ENCODE data around the gene RGS3.
"Not testable (repeated sequence)": the region's sequence is repeated elsewhere in the genome, so short reads cannot be mapped to it uniquely, and the experiment has no call there.

Gene RGS3

DNA sequence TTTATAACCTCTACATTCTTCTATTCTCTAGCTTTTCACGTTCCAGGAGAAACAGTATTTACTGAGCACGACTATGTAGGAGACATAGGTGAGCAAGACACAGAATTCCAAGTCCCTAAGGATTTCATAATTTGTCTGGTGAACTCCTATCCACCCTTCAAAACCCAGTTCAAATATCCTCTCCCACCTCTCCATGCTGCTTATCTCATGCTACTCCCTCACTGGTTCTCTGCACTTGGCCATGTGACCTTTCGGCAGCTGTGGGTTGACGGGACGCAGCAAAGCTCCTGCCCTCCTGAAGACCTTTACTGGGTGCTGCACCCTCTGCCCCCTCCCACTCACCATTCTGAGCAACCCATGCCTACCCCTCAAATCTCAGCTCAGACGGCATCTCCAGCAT lies 173.2 kb downstream of the RGS3 start:
- H3K9ac ChIP-seq (ENCODE audit: low read depth, low read length), result no peak overlapping the region
- no peaks in the 10 kb centered on the region for H3K36me3 ChIP-seq (ENCODE audit: insufficient read depth, low read length)
- peaks cover 70% of the 10 kb centered on the region for H3K27me3 ChIP-seq (ENCODE audit: insufficient read depth, low read length)
- 91% methylated on average over 6 of the region's 6 CpGs for WGBS
- no peaks in the 10 kb centered on the region for H3K9me3 ChIP-seq (ENCODE audit: insufficient read depth, low read depth, low read length)
- no peak overlapping the region for H3K27ac ChIP-seq (ENCODE audit: low read depth, low read length)
- peaks cover 6% of the 10 kb centered on the region; the same call in 1 of the 2 replicates for H3K4me1 ChIP-seq (ENCODE audit: insufficient read depth, low read length)
- H3K4me3 ChIP-seq (ENCODE audit: low read length), result no peak overlapping the region

DNA sequence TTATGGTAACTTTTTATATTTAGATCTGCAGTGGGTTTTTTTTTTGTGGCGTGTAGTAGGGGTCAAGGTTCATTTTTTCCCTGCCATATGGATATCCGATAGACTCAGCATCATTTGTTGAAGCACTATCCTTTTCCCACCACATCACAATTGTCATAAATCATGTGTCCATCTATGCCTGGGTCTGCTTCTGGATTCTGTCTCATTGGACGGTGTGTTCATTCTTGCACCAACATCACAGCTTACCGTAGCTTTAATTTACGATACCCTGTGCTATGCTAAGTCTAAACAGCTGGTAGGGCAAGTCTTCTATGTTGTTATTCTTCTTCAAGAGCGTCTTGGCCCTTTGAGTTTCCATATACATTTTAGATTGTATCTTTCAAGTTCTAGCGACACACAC lies 175.0 kb downstream of the RGS3 start:
- 92% methylated on average over 7 of the region's 7 CpGs for WGBS

DNA sequence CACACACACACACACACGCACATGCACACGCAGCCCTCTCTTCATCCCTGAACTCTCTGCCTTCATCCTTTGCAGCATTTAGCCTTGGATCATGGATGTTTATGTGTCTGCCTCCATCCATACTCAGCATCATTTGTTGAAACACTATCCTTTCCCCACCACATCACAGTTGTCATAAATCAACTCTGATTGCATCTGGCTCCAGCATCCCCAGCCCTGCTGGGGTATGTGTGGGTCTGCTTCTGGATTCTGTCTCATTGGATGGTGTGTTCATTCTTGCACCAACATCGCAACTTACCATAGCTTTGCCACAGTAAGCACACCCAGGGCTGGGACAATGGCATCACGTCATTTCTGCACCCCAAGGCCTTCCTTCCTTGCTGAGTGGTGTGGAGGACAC lies 175.4 kb downstream of the RGS3 start:
- Histone ChIP-seq H3K4me1 (ENCODE audit: insufficient read depth, low read length) (peaks cover 6% of the 10 kb centered on the region; the same call in 1 of the 2 replicates), H3K27ac (ENCODE audit: low read depth, low read length) (no peak overlapping the region), H3K4me3 (ENCODE audit: low read length) (no peak overlapping the region), H3K9ac (ENCODE audit: low read depth, low read length) (no peak overlapping the region), H3K9me3 (ENCODE audit: insufficient read depth, low read depth, low read length) (no peaks in the 10 kb centered on the region), H3K27me3 (ENCODE audit: insufficient read depth, low read length) (peaks cover 89% of the 10 kb centered on the region), H3K36me3 (ENCODE audit: insufficient read depth, low read length) (no peaks in the 10 kb centered on the region)
- 87% methylated on average over 4 of the region's 4 CpGs for WGBS

More for the DNA sequence above, 175.0 kb downstream of the RGS3 start:
- H3K27me3 ChIP-seq (ENCODE audit: insufficient read depth, low read length), result peaks cover 88% of the 10 kb centered on the region
- no peaks in the 10 kb centered on the region for H3K36me3 ChIP-seq (ENCODE audit: insufficient read depth, low read length)
- no peak overlapping the region for H3K9ac ChIP-seq (ENCODE audit: low read depth, low read length)
- H3K27ac ChIP-seq (ENCODE audit: low read depth, low read length), result no peak overlapping the region
- H3K9me3 ChIP-seq (ENCODE audit: insufficient read depth, low read depth, low read length), result no peaks in the 10 kb centered on the region
- peaks cover 6% of the 10 kb centered on the region; the same call in 1 of the 2 replicates for H3K4me1 ChIP-seq (ENCODE audit: insufficient read depth, low read length)
- H3K4me3 ChIP-seq (ENCODE audit: low read length), result no peak overlapping the region

DNA sequence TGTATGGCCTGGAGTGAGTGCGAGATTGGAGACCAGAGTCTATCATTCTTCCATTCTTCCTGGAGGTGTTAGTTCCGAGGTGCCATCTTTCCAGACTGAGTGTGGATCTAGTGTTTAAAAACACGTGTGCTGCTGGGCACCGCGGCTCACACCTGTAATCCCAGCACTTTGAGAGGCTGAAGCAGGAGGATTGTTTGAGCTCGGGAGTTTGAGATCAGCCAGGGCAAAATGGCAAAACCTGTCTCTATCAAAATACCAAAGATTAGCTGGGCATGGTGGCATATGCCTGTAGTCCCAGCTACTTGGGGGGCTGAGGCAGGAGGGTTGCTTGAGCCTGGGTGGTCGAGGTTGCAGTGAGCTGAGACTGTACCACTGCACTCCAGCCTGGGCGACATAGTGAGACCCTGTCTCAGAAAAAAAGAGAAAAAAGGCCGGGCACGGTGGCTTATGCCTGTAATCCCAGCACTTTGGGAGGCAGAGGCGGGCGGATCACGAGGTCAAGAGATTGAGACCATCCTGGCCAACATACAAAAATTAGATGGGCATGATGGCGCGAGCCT lies 176.0 kb downstream of the RGS3 start:
- WGBS, result 88% methylated on average over 15 of the region's 15 CpGs

DNA sequence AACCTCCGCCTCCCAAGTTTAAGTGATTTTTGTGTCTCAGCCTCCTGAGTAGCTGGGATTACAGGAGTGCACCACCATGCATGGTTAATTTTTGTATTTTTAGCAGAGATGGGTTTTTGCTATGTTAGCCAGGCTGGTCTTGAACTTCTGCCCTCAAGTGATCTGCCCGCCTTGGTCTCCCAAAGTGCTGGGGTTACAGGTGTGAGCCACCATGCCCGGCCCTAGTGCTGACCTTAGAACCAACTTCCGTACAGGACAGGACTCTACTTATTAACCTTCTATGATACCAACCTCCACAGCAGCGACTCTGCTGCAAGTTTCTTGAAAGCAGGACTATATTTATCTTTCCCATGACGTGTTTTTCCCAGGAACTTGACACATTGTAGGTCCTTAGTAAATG lies 176.9 kb downstream of the RGS3 start:
- H3K9ac ChIP-seq (ENCODE audit: low read depth, low read length), result no peak overlapping the region
- no peak overlapping the region for H3K4me3 ChIP-seq (ENCODE audit: low read length)
- 89% methylated on average over 6 of the region's 6 CpGs for WGBS
- H3K36me3 ChIP-seq (ENCODE audit: insufficient read depth, low read length), result no peaks in the 10 kb centered on the region
- H3K9me3 ChIP-seq (ENCODE audit: insufficient read depth, low read depth, low read length), result no peaks in the 10 kb centered on the region
- H3K27me3 ChIP-seq (ENCODE audit: insufficient read depth, low read length), result peaks cover 96% of the 10 kb centered on the region
- H3K4me1 ChIP-seq (ENCODE audit: insufficient read depth, low read length), result peaks cover 6% of the 10 kb centered on the region; the same call in 1 of the 2 replicates
- H3K27ac ChIP-seq (ENCODE audit: low read depth, low read length), result no peak overlapping the region

More for the DNA sequence above, 176.0 kb downstream of the RGS3 start:
- H3K9ac ChIP-seq (ENCODE audit: low read depth, low read length); H3K4me1 ChIP-seq (ENCODE audit: insufficient read depth, low read length); H3K27ac ChIP-seq (ENCODE audit: low read depth, low read length); H3K36me3 ChIP-seq (ENCODE audit: insufficient read depth, low read length); H3K9me3 ChIP-seq (ENCODE audit: insufficient read depth, low read depth, low read length); H3K4me3 ChIP-seq (ENCODE audit: low read length): not testable (repeated sequence)
- peaks cover 90% of the 10 kb centered on the region for H3K27me3 ChIP-seq (ENCODE audit: insufficient read depth, low read length)

DNA sequence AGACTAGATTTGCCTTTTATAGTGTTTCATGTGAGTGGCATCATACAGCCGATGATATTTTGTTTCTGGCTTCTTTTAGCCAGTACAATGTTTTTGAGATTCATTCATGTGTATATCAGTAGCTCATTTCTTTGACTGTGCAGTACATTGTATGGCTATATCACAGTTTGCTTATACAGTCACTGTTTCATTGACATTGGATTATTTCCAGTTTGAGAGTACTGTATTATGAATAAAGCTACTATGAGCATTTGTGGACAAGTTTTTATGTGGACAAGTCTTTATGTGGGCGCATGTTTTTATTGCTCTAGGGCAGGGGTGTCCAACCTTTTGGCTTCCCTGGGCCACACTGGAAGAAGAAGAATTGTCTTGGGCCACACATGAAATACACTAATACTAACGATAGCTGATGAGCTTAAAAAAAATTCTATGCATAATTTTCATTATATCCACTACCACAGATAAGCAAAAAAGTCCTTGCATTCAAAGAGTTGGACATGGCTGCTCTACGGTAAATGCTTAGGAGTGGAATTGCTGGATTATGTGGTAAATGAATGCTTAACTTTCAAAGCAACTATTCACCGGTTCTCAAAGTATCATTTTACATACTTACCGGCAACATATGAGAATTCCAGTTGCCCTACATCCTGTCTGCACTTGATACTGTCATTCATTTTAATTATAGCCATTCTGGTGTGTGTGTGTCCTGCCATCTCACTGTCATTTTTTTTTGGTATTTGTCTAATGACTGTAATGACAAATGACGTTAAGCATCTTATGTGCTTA lies 177.8 kb downstream of the RGS3 start:
- peaks cover 96% of the 10 kb centered on the region for H3K27me3 ChIP-seq (ENCODE audit: insufficient read depth, low read length)
- no peak overlapping the region for H3K27ac ChIP-seq (ENCODE audit: low read depth, low read length)
- H3K9ac ChIP-seq (ENCODE audit: low read depth, low read length), result no peak overlapping the region
- H3K4me1 ChIP-seq (ENCODE audit: insufficient read depth, low read length), result no peaks in the 10 kb centered on the region
- no peak overlapping the region for H3K4me3 ChIP-seq (ENCODE audit: low read length)
- H3K9me3 ChIP-seq (ENCODE audit: insufficient read depth, low read depth, low read length), result no peaks in the 10 kb centered on the region
- no peaks in the 10 kb centered on the region for H3K36me3 ChIP-seq (ENCODE audit: insufficient read depth, low read length)
- WGBS, result 89% methylated on average over 4 of the region's 7 CpGs

DNA sequence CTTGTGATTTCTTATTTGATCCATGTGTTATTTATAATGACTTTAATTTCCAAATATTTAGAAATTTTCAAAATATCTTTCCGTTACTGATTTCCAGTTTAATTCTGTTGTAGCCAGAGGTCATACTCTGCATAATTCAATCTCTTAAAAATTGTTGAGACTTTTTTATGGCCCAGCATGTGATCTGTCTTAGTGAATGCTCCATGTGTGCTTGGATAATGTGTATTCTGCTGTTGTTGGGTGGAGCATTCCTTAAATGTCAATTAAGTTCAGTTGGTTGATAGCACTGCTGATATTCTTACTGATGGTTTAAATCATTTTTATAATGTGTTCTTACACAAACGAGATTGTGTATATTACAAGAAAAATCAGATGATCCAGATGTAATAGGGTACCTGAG lies 180.8 kb downstream of the RGS3 start:
- Histone ChIP-seq H3K9me3 (ENCODE audit: insufficient read depth, low read depth, low read length) (no peaks in the 10 kb centered on the region), H3K9ac (ENCODE audit: low read depth, low read length) (no peak overlapping the region), H3K36me3 (ENCODE audit: insufficient read depth, low read length) (no peaks in the 10 kb centered on the region), H3K4me3 (ENCODE audit: low read length) (no peak overlapping the region), H3K4me1 (ENCODE audit: insufficient read depth, low read length) (no peaks in the 10 kb centered on the region), H3K27ac (ENCODE audit: low read depth, low read length) (no peak overlapping the region), H3K27me3 (ENCODE audit: insufficient read depth, low read length) (peaks cover 100% of the 10 kb centered on the region)
- WGBS, result 86% methylated on average over 2 of the region's 2 CpGs

DNA sequence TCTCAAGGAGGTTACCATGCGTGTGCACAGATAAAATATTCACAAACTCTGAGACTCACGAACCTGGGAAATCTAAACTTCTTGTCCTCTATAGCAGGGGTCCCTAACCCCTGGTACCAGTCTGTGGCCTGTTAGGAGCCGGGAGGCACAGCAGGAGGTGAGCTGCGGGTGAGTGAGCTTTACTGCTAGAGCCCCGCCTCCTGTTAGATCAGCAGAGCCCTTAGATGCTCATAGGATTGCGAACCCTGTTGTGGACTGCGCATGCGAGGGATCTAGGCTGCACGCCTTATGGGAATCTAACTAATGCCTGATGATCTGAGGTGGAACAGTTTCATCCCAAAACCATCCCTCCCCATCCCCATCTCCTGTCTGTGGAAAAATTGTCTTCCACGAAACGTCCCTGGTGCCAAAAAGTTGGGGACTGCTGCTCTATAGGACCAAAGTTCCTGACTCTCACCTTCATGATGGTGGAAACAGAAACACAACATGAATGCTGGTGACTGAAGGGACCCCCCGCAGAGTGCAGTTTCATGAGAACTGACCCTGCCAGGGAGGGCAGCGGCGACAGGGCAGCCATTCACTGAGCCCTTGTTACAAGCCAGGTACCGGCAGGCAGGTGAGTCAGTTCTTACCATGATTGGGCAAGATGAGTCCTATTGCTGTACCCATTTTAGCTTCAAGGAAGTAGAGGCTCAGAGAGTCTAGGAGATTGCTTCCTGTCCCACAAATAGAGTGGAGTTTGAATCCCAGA lies 181.9 kb downstream of the RGS3 start:
- 24% methylated on average over 15 of the region's 15 CpGs for WGBS

DNA sequence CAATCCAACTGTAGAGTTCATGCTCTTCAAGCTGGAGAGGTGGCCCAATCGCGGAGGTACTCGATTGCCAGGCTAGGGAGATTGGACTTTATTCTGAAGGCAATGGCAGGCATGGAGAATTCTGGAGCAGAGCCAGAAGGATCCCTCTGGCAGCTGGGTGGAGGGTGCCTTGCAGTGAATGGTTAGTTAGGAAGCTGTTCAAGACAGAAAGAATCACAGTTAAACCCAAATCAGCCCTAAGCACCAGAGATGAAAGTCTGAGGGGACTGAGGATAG lies 182.4 kb downstream of the RGS3 start:
- no peak overlapping the region for H3K9ac ChIP-seq (ENCODE audit: low read depth, low read length)
- WGBS, result 79% methylated on average over 3 of the region's 3 CpGs

More for the DNA sequence above, 181.9 kb downstream of the RGS3 start:
- peaks cover 3% of the 10 kb centered on the region for H3K4me1 ChIP-seq (ENCODE audit: insufficient read depth, low read length)
- no peak overlapping the region for H3K9ac ChIP-seq (ENCODE audit: low read depth, low read length)
- no peak overlapping the region for H3K4me3 ChIP-seq (ENCODE audit: low read length)
- no peaks in the 10 kb centered on the region for H3K36me3 ChIP-seq (ENCODE audit: insufficient read depth, low read length)
- peaks cover 100% of the 10 kb centered on the region for H3K27me3 ChIP-seq (ENCODE audit: insufficient read depth, low read length)
- H3K27ac ChIP-seq (ENCODE audit: low read depth, low read length), result no peak overlapping the region
- no peaks in the 10 kb centered on the region for H3K9me3 ChIP-seq (ENCODE audit: insufficient read depth, low read depth, low read length)

DNA sequence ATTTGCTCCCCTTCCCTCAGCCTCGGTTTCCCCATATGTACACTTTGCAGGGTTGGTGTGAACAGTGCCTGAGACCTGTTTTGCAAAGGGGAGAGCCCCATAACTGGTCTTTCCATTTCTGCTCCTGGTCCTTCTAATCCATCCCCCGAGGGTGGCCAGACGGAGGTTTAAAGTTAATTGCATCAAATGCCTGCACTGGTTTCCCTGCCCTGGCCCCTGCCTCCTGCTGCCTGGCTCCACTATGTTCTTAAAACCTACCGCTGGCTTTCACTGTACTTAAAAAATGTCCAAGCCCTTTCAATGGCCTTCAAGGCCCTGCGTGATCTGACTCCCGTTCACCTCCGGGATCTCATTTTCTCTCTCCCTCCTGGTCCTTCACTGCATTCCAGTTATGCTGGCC lies 183.0 kb downstream of the RGS3 start:
- H3K9ac ChIP-seq (ENCODE audit: low read depth, low read length), result no peak overlapping the region
- WGBS, result 76% methylated on average over 7 of the region's 7 CpGs
- H3K27me3 ChIP-seq (ENCODE audit: insufficient read depth, low read length), result peaks cover 95% of the 10 kb centered on the region
- no peak overlapping the region for H3K4me3 ChIP-seq (ENCODE audit: low read length)
- H3K36me3 ChIP-seq (ENCODE audit: insufficient read depth, low read length), result no peaks in the 10 kb centered on the region
- no peak overlapping the region for H3K27ac ChIP-seq (ENCODE audit: low read depth, low read length)
- no peaks in the 10 kb centered on the region for H3K9me3 ChIP-seq (ENCODE audit: insufficient read depth, low read depth, low read length)
- H3K4me1 ChIP-seq (ENCODE audit: insufficient read depth, low read length), result peaks cover 9% of the 10 kb centered on the region

More for the DNA sequence above, 182.4 kb downstream of the RGS3 start:
- Histone ChIP-seq H3K4me1 (ENCODE audit: insufficient read depth, low read length) (peaks cover 8% of the 10 kb centered on the region), H3K4me3 (ENCODE audit: low read length) (no peak overlapping the region), H3K27me3 (ENCODE audit: insufficient read depth, low read length) (peaks cover 100% of the 10 kb centered on the region), H3K36me3 (ENCODE audit: insufficient read depth, low read length) (no peaks in the 10 kb centered on the region), H3K27ac (ENCODE audit: low read depth, low read length) (no peak overlapping the region), H3K9me3 (ENCODE audit: insufficient read depth, low read depth, low read length) (no peaks in the 10 kb centered on the region)

Data from HUES64 (cell line).